ENCODE results near the gene TMEM178B.

TMEM178B gene

DNA sequence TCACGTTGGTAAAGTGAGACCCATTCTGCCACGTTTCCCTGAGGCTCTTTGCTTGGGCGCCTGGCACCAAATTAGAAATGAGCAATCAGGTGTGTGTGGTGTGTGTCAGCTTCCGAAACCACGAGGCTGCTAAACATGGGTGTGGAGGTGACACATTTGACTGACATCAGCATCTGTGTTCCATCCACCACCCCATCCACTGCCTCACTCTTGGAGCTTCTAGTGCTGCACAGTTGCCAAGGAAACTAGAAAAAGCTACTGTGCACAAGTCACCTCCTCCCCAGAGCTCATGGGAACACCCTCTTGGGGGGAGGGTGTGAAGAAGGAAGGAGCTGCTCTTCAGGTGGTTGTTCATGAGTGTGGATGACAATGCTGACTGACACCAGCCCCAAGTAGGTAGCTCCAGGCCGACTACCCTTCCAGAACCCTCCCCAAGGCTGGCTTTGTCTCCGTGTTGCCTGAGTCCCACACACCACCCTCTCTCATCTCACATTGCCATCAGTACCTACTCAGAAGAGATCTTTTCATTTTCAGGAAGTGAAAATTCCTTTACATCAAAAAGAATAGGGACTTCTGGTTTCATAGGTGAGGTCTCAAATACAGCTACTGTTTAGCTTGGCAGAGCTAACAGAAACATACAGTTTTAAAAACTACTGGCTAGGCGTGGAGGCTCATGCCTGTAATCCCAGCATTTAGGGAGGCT lies 152.2 kb downstream of the TMEM178B start:
- no peak for DNase-seq

- no peak for DNase-seq
These were observed 153.6 kb downstream of the TMEM178B start for GRCh38 chr7:141227454-141227853.

- no peak for DNase-seq
These were observed 154.6 kb downstream of the TMEM178B start for GRCh38 chr7:141228482-141228881.

DNA sequence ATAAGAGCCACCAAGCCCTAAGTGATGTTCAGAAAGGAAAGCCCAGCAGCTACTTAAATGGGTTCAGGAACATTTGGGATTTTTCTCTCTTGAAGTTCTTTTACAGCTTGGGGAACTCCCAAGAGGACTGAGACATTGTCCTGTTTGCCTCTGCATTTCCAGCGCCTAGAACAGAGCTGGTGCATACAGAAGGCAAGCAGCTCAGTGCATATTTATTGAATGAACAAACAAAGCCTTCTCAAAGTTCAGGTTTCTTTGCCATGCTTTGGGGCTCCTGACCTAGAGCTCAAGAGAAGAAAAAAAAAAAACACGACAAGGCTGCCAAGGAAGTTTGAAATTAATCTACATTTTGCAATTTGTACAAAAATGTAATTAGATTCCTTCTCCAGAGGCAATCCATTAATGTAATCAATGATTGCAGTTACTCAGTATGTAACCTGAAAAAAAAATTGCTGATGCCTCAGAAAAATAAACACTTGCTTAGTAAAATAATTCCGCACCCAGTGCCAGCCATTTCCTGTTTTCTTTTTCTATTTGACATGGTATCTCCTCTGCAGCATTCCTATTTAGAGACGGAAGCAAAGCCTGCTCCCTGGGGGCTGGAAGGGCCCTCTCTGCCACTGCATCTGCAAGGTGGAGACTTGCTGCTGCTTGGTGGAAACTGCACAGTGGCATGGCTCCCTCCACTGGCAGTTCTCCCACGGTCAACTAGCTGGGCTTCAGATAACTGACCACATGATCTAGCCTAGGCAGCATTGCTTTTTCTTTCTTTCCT lies 157.3 kb downstream of the TMEM178B start:
- peak; percentile 4 for DNase-seq

GRCh38 chr7:141232286-141233051 lies 158.6 kb downstream of the TMEM178B start:
- DNase-seq: no peak

GRCh38 chr7:141234335-141235105 lies 160.7 kb downstream of the TMEM178B start:
- no peak for DNase-seq

GRCh38 chr7:141235656-141236055 lies 161.8 kb downstream of the TMEM178B start:
- no peak for DNase-seq

DNA sequence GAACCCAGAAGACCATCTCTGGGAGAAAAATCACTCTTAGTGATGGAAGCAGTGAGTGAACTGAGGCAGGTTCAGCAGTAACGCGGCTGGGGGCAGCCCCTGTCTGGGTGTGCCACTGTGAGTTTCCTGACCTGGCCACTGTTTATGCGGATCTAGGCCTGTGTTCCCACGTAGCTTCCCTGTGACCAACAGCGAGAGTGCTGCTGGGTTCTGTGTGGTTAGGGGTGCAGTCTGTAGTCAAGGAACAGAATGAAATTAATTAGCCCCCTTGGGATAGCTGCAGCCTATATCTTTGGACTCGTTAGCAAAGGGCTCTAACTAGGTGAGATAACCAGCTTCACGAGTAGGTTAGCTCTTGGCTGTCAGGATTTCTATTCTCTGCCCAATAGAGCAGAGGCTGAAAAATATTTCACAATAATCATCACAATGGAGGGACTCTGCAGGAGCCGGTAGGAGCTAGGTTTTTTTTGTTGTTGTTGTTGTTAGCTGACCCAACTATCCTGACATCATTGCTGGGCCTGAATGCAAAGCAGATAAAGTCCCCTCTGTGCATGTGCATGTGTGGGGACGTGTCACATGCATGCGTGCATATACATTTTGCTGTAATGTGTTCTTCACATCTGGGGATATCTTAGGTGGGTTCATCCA lies 164.9 kb downstream of the TMEM178B start:
- no peak for DNase-seq

DNA sequence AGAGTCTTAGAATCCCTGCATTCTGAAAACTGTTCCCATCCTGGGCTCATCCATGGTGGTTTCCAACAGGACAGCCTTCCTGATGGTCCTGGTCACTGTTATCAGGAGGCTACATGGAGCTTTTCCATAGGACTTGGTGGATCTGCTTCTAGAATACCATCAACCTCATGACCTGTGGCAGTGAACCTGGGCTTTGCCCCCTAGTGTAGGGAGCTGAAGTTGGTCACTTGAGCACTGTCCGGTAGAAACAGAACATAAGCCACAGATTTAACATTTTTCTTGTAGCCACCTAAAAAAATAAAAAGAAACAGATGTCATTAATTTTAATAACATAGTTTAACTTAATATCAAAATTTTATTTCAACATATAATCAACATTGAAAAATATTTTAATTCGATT lies 165.8 kb downstream of the TMEM178B start:
- no peak for DNase-seq

DNA sequence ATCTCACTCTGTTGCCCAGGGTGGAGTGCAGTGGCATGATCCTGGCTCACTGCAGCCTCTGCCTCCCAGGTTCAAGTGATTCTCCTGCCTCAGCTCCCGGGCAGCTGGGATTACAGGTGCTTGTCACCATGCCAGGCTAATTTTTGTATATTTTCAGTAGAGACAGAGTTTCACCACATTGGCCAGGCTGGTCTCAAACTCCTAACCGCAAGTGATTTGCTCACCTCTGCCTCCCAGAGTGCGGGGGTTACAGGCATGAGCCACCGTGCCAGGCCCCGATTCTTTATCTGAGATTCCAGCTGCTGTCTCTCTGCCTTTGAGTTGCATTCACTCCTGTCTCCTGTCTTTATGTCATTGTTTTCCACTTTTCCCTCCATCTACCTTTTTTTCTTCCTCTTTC lies 168.7 kb downstream of the TMEM178B start:
- DNase-seq: no peak

- no peak for DNase-seq
These were observed 169.5 kb downstream of the TMEM178B start for GRCh38 chr7:141243368-141243767.

DNA sequence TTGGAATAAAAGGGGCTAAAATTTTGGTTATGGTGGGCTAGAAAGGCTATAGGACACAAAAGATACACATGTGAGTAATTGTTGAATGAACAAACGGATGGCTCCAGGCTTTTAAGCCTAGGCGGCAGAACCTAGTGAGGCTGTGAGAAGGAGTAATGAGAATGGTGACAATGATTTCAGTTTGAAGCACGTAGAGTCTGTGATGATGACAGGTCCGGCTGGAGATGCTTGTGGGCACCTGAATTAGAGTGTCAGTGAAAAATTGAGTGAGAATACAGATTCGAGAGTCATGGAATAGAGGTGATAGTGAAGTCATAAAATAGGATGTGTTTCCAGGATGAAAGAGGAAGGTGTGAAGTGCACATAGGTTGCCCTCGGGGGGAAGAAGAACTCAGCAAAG lies 170.6 kb downstream of the TMEM178B start:
- DNase-seq: no peak

GRCh38 chr7:141246426-141246825 lies 172.6 kb downstream of the TMEM178B start:
- no peak for DNase-seq

DNA sequence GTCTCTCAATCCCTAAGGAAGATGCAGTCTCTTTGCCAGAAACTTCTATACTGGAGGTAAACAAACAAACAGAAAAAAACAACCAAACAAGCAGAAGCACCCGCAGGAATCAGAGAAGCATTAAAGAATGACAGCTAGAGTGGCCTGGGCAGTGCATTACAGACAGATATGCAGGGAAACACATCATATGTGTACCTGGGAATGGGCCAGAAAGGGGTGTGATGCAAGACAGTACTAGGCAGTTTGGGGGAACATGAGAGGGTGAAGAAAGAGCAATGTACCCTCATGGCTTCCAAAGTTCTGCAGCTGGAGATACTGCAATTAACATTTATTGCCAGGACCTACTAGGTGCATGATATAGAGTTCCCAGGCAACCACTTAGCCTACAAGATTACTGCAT lies 177.3 kb downstream of the TMEM178B start:
- DNase-seq: no peak

- DNase-seq: no peak
These were observed 178.1 kb downstream of the TMEM178B start for GRCh38 chr7:141251957-141252356.

GRCh38 chr7:141257597-141257996 lies 183.7 kb downstream of the TMEM178B start:
- DNase-seq: no peak

DNA sequence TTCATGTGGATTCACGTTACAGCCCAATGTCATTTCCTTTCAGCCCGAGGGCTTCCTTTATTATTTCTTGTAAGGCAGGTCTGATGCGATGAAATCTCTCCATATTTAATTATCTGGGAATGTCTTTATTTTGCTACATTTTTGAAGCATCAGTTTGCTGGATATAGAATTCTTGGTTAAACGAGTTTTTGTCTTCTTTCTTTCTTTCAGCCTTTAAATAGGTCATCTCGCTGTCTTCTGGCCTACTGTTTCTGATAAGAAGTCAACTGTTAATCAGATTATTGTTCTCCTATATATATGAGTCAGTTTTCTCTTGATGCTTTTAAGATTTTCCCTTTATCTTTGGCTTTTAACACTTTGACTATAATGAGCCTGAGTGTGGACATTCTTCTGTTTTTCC lies 184.7 kb downstream of the TMEM178B start:
- DNase-seq: no peak

GRCh38 chr7:141262101-141263090 lies 188.5 kb downstream of the TMEM178B start:
- DNase-seq: no peak

GRCh38 chr7:141263508-141263907 lies 189.6 kb downstream of the TMEM178B start:
- no peak for DNase-seq

- DNase-seq: no peak
These were observed 190.1 kb downstream of the TMEM178B start for GRCh38 chr7:141263983-141264382.

DNA sequence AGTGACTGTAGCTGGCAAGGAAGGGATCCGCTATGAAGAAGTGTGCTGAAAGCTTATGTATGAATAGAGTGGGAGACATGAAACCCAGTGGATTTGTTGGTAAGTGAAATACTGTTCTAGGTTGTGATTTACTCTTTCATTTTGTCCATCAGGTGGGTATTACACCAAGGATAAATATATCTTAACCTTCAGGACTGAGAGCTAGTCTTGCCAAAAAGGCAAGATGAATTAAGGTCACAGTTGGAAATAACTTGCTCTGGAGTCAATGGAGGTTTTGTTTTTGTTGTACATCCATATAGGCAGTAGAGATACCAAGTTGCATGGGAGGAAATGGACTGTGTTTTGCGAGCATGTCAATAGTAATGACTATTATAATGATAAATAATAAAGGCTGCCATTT lies 190.6 kb downstream of the TMEM178B start:
- DNase-seq: no peak

All from hematopoietic multipotent progenitor cell treated with erythropoietin and hydrocortisone succinate and interleukin-3 and kit ligand, for 6 days (in vitro differentiated cells).